ENCODE data around the gene OR11L1.

DNA sequence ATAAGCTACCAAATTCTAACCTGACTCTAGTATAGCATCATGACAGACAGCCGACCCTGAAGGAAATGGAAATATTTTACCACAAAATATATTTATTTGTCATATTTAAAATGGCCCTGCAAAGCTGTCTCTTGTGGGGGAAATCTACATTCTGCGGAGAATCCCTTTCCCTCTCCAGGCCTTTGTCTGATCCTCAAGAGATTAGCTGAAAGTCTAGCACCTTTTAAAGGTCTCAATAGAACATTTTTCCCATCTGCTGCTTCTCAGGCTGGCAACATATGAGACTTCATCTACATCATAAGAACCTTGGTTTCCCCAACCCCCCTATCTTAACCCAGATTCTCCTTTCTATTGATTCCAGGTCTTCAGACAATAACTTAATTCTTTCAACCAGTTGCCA, 1.7 kb upstream of the OR11L1 start:
- TF ChIP-seq, protein P1, sequence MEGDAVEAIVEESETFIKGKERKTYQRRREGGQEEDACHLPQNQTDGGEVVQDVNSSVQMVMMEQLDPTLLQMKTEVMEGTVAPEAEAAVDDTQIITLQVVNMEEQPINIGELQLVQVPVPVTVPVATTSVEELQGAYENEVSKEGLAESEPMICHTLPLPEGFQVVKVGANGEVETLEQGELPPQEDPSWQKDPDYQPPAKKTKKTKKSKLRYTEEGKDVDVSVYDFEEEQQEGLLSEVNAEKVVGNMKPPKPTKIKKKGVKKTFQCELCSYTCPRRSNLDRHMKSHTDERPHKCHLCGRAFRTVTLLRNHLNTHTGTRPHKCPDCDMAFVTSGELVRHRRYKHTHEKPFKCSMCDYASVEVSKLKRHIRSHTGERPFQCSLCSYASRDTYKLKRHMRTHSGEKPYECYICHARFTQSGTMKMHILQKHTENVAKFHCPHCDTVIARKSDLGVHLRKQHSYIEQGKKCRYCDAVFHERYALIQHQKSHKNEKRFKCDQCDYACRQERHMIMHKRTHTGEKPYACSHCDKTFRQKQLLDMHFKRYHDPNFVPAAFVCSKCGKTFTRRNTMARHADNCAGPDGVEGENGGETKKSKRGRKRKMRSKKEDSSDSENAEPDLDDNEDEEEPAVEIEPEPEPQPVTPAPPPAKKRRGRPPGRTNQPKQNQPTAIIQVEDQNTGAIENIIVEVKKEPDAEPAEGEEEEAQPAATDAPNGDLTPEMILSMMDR (IDR thresholded peaks at IDR 0.05): no peak
- no peak for TF ChIP-seq POLR2A (IDR thresholded peaks at IDR 0.05)
